GM23338 (cell line): ENCODE results near the gene ZBTB7C. TPM values are rescaled to one million over a fixed set of nuclear protein-coding genes. Genes with fewer than 3 reads are reported as not detected.

ENCODE experiments used
- ATAC-seq: fragments of 200-7000 bp; cut with Tn5 transposase; 3 replicates; pipeline ENCODE4 v1.9.1; 2020
- DNase-seq: peaks from one replicate; pipeline ENCODE4 v3.0.0-alpha.2; 2015; ENCODE audit warnings: low spot score
- H2AFZ ChIP-seq: fragments of 200-600 bp; sonication (generic); 2 replicates; pipeline ENCODE4 v1.8.0; 2016; ENCODE audit warnings: antibody characterized with exemption, mild to moderate bottlenecking, moderate library complexity
- H3F3A ChIP-seq: fragments of 200-600 bp; sonication (generic); replicated peaks from 2 replicates; pipeline ENCODE4 v1.8.0; 2017; ENCODE audit warnings: antibody characterized with exemption, mixed run types, low read depth
- H3K27ac ChIP-seq: fragments of 200-600 bp; sonication (generic); 2 replicates; pipeline ENCODE4 v1.6.1; 2016; ENCODE audit warnings: low read depth
- H3K27me3 ChIP-seq: fragments of 200-600 bp; sonication (generic); 2 replicates; pipeline ENCODE4 v1.8.0; 2016; ENCODE audit warnings: mild to moderate bottlenecking, mixed run types, moderate library complexity; ENCODE audit not compliant: insufficient read depth
- H3K36me3 ChIP-seq: fragments of 200-600 bp; sonication (generic); 2 replicates; pipeline ENCODE4 v1.8.0; 2016; ENCODE audit warnings: mild to moderate bottlenecking; ENCODE audit not compliant: insufficient read depth
- H3K4me1 ChIP-seq: fragments of 200-600 bp; sonication (generic); 2 replicates; pipeline ENCODE4 v1.8.0; 2016; ENCODE audit warnings: mild to moderate bottlenecking, moderate library complexity; ENCODE audit not compliant: insufficient read depth
- H3K4me2 ChIP-seq: fragments of 200-600 bp; sonication (generic); 2 replicates; pipeline ENCODE4 v1.7.1; 2017; ENCODE audit warnings: mixed run types
- H3K4me3 ChIP-seq: fragments of 200-600 bp; sonication (generic); 2 replicates; pipeline ENCODE4 v1.6.1; 2016; ENCODE audit warnings: mixed run types
- H3K79me2 ChIP-seq: fragments of 200-600 bp; sonication (generic); replicated peaks from 2 replicates; pipeline ENCODE4 v1.8.0; 2017; ENCODE audit warnings: mild to moderate bottlenecking; ENCODE audit not compliant: insufficient read depth
- H3K9me2 ChIP-seq: fragments of 200-600 bp; sonication (generic); 2 replicates; pipeline ENCODE4 v1.8.0; 2017; ENCODE audit not compliant: insufficient read depth
- H4K20me1 ChIP-seq: fragments of 200-600 bp; sonication (generic); replicated peaks from 2 replicates; pipeline ENCODE4 v1.8.0; 2017; ENCODE audit warnings: mild to moderate bottlenecking; ENCODE audit not compliant: insufficient read depth
- H3K27ac Mint-ChIP-seq: 2 replicates; pipeline ENCODE4 v1.8.0; 2020; ENCODE audit warnings: inconsistent platforms, mild to moderate bottlenecking, moderate library complexity, mixed read lengths
- H3K27me3 Mint-ChIP-seq: 3 replicates; pipeline ENCODE4 v1.8.0; 2022; ENCODE audit warnings: low read depth, mild to moderate bottlenecking, moderate library complexity, mixed read lengths, inconsistent platforms; ENCODE audit not compliant: insufficient read depth, poor library complexity
- H3K36me3 Mint-ChIP-seq: 3 replicates; pipeline ENCODE4 v1.8.0; 2021; ENCODE audit warnings: low read depth, mild to moderate bottlenecking, inconsistent platforms, moderate library complexity, mixed read lengths
- H3K4me1 Mint-ChIP-seq: 3 replicates; pipeline ENCODE4 v1.8.0; 2020; ENCODE audit warnings: mild to moderate bottlenecking, inconsistent platforms, mixed read lengths
- H3K4me3 Mint-ChIP-seq: 3 replicates; pipeline ENCODE4 v1.8.0; 2021; ENCODE audit warnings: moderate library complexity, mild to moderate bottlenecking, inconsistent platforms, mixed read lengths
- H3K9me3 Mint-ChIP-seq: 3 replicates; pipeline ENCODE4 v1.8.0; 2020; ENCODE audit warnings: moderate library complexity, mild to moderate bottlenecking, inconsistent platforms, mixed read lengths
- CREB1 ChIP-seq: fragments of 250-450 bp; sonication (Bioruptor Pico); IDR thresholded peaks from 2 replicates; pipeline ENCODE4 v1.5.0; 2020; ENCODE audit warnings: low read depth, mild to moderate bottlenecking, moderate library complexity
- EZH2 ChIP-seq: fragments of 200-600 bp; sonication (generic); IDR thresholded peaks from one replicate; pipeline ENCODE4 v1.8.0; 2017; ENCODE audit warnings: antibody characterized with exemption, mild to moderate bottlenecking, low read depth; ENCODE audit not compliant: unreplicated experiment
- JUNB ChIP-seq: IDR thresholded peaks from one replicate; pipeline ENCODE4 v1.6.1; 2016; ENCODE audit warnings: antibody characterized with exemption; ENCODE audit not compliant: unreplicated experiment
- NANOG ChIP-seq: IDR thresholded peaks from 2 replicates; pipeline ENCODE4 v1.6.1; 2016; ENCODE audit warnings: antibody characterized with exemption, borderline replicate concordance
- ZNF114 ChIP-seq: fragments of 250-450 bp; sonication (Bioruptor Pico); IDR thresholded peaks from 2 replicates; pipeline ENCODE4 v1.5.0; 2020; ENCODE audit warnings: mild to moderate bottlenecking, moderate library complexity
- polyA plus RNA-seq: library from polyadenylated mRNA; unstranded; fragments of >200 nt; fragmentation: Nextera tagmentation; extraction: Ambion mirVana; gene quantifications from 2 replicates; pipeline ENCODE4 v1.2.1, GENCODE V29; 2016
- total RNA-seq: library from RNA; depleted of rRNA; stranded (reverse); fragments of >200 nt; shearing (Covaris generic); gene quantifications from 2 replicates; pipeline ENCODE4 v1.2.3, GENCODE V29; 2014
- TF ChIP-seq, protein P1 (sequence below): IDR thresholded peaks from one replicate; pipeline ENCODE4 v1.6.1; 2018; ENCODE audit warnings: antibody characterized with exemption; ENCODE audit not compliant: unreplicated experiment
- TF ChIP-seq, protein P2 (sequence below): IDR thresholded peaks from 2 replicates; pipeline ENCODE4 v1.6.1; 2016; ENCODE audit warnings: antibody characterized with exemption
- TF ChIP-seq, protein P3 (sequence below), 2 experiments: fragments of 200-600 bp in 1 of 2; sonication (generic) in 1 of 2; conservative IDR thresholded peaks; 2 replicates each; pipeline versions ENCODE4 v1.5.1 to v1.6.1; 2016 to 2017; ENCODE audit warnings: antibody characterized with exemption in 2 of 2, low read depth in 2 of 2, mild to moderate bottlenecking in 2 of 2, moderate library complexity in 1 of 2

Gene ZBTB7C
- total and polyA plus RNA-seq, 2 experiments from 2014 or later: 0.03 to 0.14 TPM

DNA sequence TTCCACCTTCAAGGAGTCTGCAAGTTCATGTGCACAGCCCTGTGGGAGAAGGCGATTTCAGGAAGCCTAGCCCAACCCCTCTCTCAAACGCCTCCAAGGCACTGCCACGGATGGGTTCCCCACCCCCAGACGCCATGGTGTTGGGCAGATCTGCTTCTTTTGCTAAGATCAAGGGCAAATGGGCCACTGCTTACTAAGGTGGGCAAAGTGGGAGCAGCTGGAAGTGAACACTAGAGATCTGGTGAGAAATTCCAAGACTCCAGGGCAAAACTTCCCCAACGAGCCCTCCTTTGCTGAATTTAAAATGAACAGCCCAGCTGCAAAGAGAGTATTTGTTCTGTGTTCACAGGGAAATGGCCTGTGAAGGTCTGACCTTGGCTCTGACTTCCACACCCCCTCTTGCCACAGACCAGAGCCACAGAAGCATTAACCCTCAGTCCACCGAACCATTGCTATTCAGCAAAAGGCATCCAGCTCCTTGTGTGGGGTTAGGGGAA is 45.1 kb upstream of the ZBTB7C start:
- Mint-ChIP-seq H3K4me1 (peaks cover 3% of the 10 kb centered on the region; the same call in 1 of the 3 replicates), H3K36me3 (no peaks in the 10 kb centered on the region), H3K27ac (no peak overlapping the region), H3K4me3 (no peak overlapping the region), H3K27me3 (peaks cover 2% of the 10 kb centered on the region), H3K9me3 (no peaks in the 10 kb centered on the region)
- Histone ChIP-seq H3F3A (no peaks in the 10 kb centered on the region), H3K27me3 (no peaks in the 10 kb centered on the region), H3K9me2 (no peaks in the 10 kb centered on the region), H3K27ac (no peak overlapping the region), H3K4me3 (no peak overlapping the region), H3K36me3 (no peaks in the 10 kb centered on the region), H3K4me2 (no peak overlapping the region), H2AFZ (no peak overlapping the region; the same call in 1 of the 2 replicates), H4K20me1 (no peaks in the 10 kb centered on the region), H3K4me1 (no peaks in the 10 kb centered on the region), H3K79me2 (no peaks in the 10 kb centered on the region)
- DNase-seq: no peak
- TF ChIP-seq EZH2 (no peak), NANOG (no peak), ZNF114 (CRISPR knock-in tag) (no peak)
- TF ChIP-seq, protein P1, sequence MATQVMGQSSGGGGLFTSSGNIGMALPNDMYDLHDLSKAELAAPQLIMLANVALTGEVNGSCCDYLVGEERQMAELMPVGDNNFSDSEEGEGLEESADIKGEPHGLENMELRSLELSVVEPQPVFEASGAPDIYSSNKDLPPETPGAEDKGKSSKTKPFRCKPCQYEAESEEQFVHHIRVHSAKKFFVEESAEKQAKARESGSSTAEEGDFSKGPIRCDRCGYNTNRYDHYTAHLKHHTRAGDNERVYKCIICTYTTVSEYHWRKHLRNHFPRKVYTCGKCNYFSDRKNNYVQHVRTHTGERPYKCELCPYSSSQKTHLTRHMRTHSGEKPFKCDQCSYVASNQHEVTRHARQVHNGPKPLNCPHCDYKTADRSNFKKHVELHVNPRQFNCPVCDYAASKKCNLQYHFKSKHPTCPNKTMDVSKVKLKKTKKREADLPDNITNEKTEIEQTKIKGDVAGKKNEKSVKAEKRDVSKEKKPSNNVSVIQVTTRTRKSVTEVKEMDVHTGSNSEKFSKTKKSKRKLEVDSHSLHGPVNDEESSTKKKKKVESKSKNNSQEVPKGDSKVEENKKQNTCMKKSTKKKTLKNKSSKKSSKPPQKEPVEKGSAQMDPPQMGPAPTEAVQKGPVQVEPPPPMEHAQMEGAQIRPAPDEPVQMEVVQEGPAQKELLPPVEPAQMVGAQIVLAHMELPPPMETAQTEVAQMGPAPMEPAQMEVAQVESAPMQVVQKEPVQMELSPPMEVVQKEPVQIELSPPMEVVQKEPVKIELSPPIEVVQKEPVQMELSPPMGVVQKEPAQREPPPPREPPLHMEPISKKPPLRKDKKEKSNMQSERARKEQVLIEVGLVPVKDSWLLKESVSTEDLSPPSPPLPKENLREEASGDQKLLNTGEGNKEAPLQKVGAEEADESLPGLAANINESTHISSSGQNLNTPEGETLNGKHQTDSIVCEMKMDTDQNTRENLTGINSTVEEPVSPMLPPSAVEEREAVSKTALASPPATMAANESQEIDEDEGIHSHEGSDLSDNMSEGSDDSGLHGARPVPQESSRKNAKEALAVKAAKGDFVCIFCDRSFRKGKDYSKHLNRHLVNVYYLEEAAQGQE: no peak
- ATAC-seq: no peak

DNA sequence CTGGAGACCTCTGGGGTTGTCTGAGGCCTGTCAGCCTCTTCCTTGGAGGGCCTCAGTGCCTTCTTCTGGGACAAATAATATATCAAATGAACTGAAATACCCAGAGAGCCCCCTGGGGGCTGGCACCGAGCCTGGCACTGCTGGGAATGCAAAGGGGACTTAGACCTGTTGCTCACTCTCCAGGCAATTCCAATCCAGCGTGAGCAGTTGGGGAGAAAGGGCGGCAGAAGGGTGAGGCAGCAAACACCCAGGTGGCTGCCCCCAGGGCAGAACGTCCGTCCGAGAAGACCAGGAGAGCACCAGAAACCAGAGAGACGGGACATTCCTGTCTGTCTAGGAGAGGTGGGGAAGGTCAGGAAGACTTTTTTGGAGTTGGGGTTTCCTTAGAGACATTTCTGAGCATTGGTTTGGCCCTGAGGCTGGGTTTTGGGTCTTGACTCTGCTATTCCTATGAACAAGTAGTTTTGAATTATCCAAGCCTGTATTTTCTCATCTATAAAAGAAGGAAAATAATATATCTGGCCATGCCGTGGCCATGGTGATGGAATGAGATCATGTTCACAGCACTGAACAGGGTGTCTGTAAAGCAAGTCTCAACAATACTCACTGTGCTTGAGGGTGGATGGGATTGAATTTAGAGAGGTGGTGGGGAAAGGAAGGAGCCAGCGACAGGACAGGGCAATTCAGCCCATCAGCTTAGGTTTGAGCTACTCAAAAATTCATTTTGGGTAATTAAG is 44.3 kb upstream of the ZBTB7C start:
- H3K4me3 ChIP-seq: no peak overlapping the region
- Mint-ChIP-seq H3K36me3 (no peaks in the 10 kb centered on the region), H3K9me3 (no peaks in the 10 kb centered on the region), H3K27ac (no peak overlapping the region), H3K4me3 (no peak overlapping the region), H3K4me1 (peaks cover 3% of the 10 kb centered on the region; the same call in 1 of the 3 replicates), H3K27me3 (peaks cover 2% of the 10 kb centered on the region)
- H3K4me2 ChIP-seq: no peak overlapping the region
- no peaks in the 10 kb centered on the region for H3K36me3 ChIP-seq
- no peaks in the 10 kb centered on the region for H3K4me1 ChIP-seq
- no peaks in the 10 kb centered on the region for H3K79me2 ChIP-seq
- ATAC-seq: no peak
- no peak overlapping the region for H2AFZ ChIP-seq
- no peaks in the 10 kb centered on the region for H4K20me1 ChIP-seq
- no peaks in the 10 kb centered on the region for H3K27me3 ChIP-seq
- DNase-seq: no peak
- H3F3A ChIP-seq: no peaks in the 10 kb centered on the region
- no peak overlapping the region for H3K27ac ChIP-seq
- H3K9me2 ChIP-seq: no peaks in the 10 kb centered on the region
- TF ChIP-seq, protein P2, sequence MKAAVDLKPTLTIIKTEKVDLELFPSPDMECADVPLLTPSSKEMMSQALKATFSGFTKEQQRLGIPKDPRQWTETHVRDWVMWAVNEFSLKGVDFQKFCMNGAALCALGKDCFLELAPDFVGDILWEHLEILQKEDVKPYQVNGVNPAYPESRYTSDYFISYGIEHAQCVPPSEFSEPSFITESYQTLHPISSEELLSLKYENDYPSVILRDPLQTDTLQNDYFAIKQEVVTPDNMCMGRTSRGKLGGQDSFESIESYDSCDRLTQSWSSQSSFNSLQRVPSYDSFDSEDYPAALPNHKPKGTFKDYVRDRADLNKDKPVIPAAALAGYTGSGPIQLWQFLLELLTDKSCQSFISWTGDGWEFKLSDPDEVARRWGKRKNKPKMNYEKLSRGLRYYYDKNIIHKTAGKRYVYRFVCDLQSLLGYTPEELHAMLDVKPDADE: no peak
- TF ChIP-seq CREB1 (no peak), EZH2 (no peak), ZNF114 (CRISPR knock-in tag) (no peak), JUNB (no peak)
- TF ChIP-seq, protein P3, sequence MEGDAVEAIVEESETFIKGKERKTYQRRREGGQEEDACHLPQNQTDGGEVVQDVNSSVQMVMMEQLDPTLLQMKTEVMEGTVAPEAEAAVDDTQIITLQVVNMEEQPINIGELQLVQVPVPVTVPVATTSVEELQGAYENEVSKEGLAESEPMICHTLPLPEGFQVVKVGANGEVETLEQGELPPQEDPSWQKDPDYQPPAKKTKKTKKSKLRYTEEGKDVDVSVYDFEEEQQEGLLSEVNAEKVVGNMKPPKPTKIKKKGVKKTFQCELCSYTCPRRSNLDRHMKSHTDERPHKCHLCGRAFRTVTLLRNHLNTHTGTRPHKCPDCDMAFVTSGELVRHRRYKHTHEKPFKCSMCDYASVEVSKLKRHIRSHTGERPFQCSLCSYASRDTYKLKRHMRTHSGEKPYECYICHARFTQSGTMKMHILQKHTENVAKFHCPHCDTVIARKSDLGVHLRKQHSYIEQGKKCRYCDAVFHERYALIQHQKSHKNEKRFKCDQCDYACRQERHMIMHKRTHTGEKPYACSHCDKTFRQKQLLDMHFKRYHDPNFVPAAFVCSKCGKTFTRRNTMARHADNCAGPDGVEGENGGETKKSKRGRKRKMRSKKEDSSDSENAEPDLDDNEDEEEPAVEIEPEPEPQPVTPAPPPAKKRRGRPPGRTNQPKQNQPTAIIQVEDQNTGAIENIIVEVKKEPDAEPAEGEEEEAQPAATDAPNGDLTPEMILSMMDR (conservative IDR thresholded peaks at IDR 0.05; ENCODE audit: low read depth in 2 of 2): no peak
